Left ventricle myocardium inferior (tissue), 1 donor: ENCODE measurements around the gene HBG1. TPM values are rescaled to one million over a fixed set of nuclear protein-coding genes. Genes with fewer than 3 reads are reported as not detected.

ENCODE experiments used
- DNase-seq: peaks from one replicate; pipeline ENCODE4 v3.0.0-alpha.2; 2020
- H3K27ac ChIP-seq: fragments of 200-600 bp; replicated peaks from 2 replicates; pipeline ENCODE4 v1.8.0; 2021
- H3K27me3 ChIP-seq: fragments of 200-600 bp; 2 replicates; pipeline ENCODE4 v1.8.0; 2021; ENCODE audit warnings: low read depth
- H3K36me3 ChIP-seq: fragments of 200-600 bp; 2 replicates; pipeline ENCODE4 v1.8.0; 2021
- H3K4me1 ChIP-seq: fragments of 200-600 bp; 2 replicates; pipeline ENCODE4 v1.8.0; 2021
- H3K4me3 ChIP-seq: fragments of 200-600 bp; 2 replicates; pipeline ENCODE4 v1.8.0; 2021; ENCODE audit warnings: mild to moderate bottlenecking, moderate library complexity
- H3K9me3 ChIP-seq: fragments of 200-600 bp; replicated peaks from 2 replicates; pipeline ENCODE4 v1.8.0; 2021
- CTCF ChIP-seq: fragments of 200-600 bp; IDR thresholded peaks from 2 replicates; pipeline ENCODE4 v1.8.0; 2021; ENCODE audit warnings: antibody characterized with exemption, mild to moderate bottlenecking, borderline replicate concordance
- intact Hi-C: fragments of 100-400 bp; cut with micrococcal nuclease; formaldehyde crosslinking; loops from one replicate; pipeline ENCODE4 v1.11.0; 2022
- total RNA-seq: library from RNA; stranded (reverse); fragmentation: NEBNext Ultra II Directional; extraction: Animal tissue kit (Norgen Biotek cat#: 25700); gene quantifications from one replicate; pipeline ENCODE4 v1.2.1, GENCODE V29; 2021
- donor health status: DM: no; HTN: yes; CAD: no; lungs with severe emphysema.

The HBG1 gene
- total RNA-seq, 1 donor from 2014 or later = not detected

GRCh38 chr11:5282628-5283027, 33.0 kb upstream of the HBG1 start:
- Histone ChIP-seq H3K4me3 (no peak overlapping the region), H3K4me1 (no peaks in the 10 kb centered on the region), H3K27me3 (no peaks in the 10 kb centered on the region), H3K27ac (no peak overlapping the region), H3K9me3 (no peaks in the 10 kb centered on the region), H3K36me3 (no peaks in the 10 kb centered on the region)
- intact Hi-C loops = no loop called here
- no peak for TF ChIP-seq CTCF
- DNase-seq = no peak

- no peaks in the 10 kb centered on the region for H3K4me1 ChIP-seq
- no peak for DNase-seq
- H3K36me3 ChIP-seq = no peaks in the 10 kb centered on the region
- TF ChIP-seq CTCF = no peak
- H3K27me3 ChIP-seq = no peaks in the 10 kb centered on the region
- intact Hi-C loops = no loop called here
- H3K27ac ChIP-seq = no peak overlapping the region
- no peak overlapping the region for H3K4me3 ChIP-seq
- no peaks in the 10 kb centered on the region for H3K9me3 ChIP-seq
Observed at GRCh38 chr11:5281596-5281995, 31.9 kb upstream of the HBG1 start.

GRCh38 chr11:5280582-5281102, 31.0 kb upstream of the HBG1 start:
- Histone ChIP-seq H3K27ac (no peak overlapping the region), H3K36me3 (no peaks in the 10 kb centered on the region), H3K4me3 (no peak overlapping the region), H3K27me3 (no peaks in the 10 kb centered on the region), H3K4me1 (no peaks in the 10 kb centered on the region), H3K9me3 (no peaks in the 10 kb centered on the region)
- intact Hi-C loops = no loop called here
- no peak for TF ChIP-seq CTCF
- peak; percentile 17 for DNase-seq

- Histone ChIP-seq H3K36me3 (no peaks in the 10 kb centered on the region), H3K27ac (no peak overlapping the region), H3K4me3 (no peak overlapping the region), H3K4me1 (no peaks in the 10 kb centered on the region), H3K9me3 (no peaks in the 10 kb centered on the region), H3K27me3 (no peaks in the 10 kb centered on the region)
- intact Hi-C loops = no loop called here
- DNase-seq = no peak
- no peak for TF ChIP-seq CTCF
Observed at GRCh38 chr11:5279471-5280090, 29.9 kb upstream of the HBG1 start.

- DNase-seq = no peak
- no peaks in the 10 kb centered on the region for H3K4me1 ChIP-seq
- no peaks in the 10 kb centered on the region for H3K36me3 ChIP-seq
- no peak overlapping the region for H3K27ac ChIP-seq
- H3K9me3 ChIP-seq = no peaks in the 10 kb centered on the region
- intact Hi-C loops = no loop called here
- no peaks in the 10 kb centered on the region for H3K27me3 ChIP-seq
- no peak for TF ChIP-seq CTCF
- H3K4me3 ChIP-seq = no peak overlapping the region
Observed at GRCh38 chr11:5277807-5278382, 28.2 kb upstream of the HBG1 start.
